ENCODE measurements around the gene CORT. TPM values are rescaled to one million over a fixed set of nuclear protein-coding genes. Genes with fewer than 3 reads are reported as not detected.
A peak's percentile ranks its signal among the peaks of the same experiment; 100 is the strongest.
"Not testable (repeated sequence)": the region's sequence is repeated elsewhere in the genome, so short reads cannot be mapped to it uniquely, and the experiment has no call there.

Gene CORT, protein sequence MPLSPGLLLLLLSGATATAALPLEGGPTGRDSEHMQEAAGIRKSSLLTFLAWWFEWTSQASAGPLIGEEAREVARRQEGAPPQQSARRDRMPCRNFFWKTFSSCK
- 0.98 TPM for total RNA-seq
- 1 to 10 TPM in 6 of 8 donors, under 1 TPM in 2; 0.55 to 1.4 (median 1.1) TPM for polyA plus RNA-seq (ENCODE audit: insufficient read depth in 1 of 8, insufficient read length in 8 of 8, low replicate concordance in 1 of 8)
- long read RNA-seq, donor 1 = 0 reads
- long read RNA-seq, donor 2 = 0 reads
- long read RNA-seq, donor 3 = 0 reads
- long read RNA-seq, donor 4, partial matches to known transcripts = 0 of 1 reads
- long read RNA-seq, donor 4, other reads (novel, unspliced or antisense) = 0 of 1 reads
- long read RNA-seq, donor 5, partial matches to known transcripts = 0 of 2 reads
- long read RNA-seq, donor 5, other reads (novel, unspliced or antisense) = 0 of 2 reads
- long read RNA-seq, donor 6, partial matches to known transcripts = 0 of 1 reads
- long read RNA-seq, donor 6, other reads (novel, unspliced or antisense) = 0 of 1 reads
- long read RNA-seq, donor 7, partial matches to known transcripts = 0 of 1 reads
- long read RNA-seq, donor 7, other reads (novel, unspliced or antisense) = 0 of 1 reads
- long read RNA-seq, donor 8, partial matches to known transcripts = 0 of 1 reads
- long read RNA-seq, donor 8, other reads (novel, unspliced or antisense) = 0 of 1 reads
- long read RNA-seq, donor 9, partial matches to known transcripts = 0 of 2 reads
- long read RNA-seq, donor 9, other reads (novel, unspliced or antisense) = 0 of 2 reads
- long read RNA-seq, donor 10, partial matches to known transcripts = 0 of 2 reads
- long read RNA-seq, donor 10, other reads (novel, unspliced or antisense) = 0 of 2 reads
- long read RNA-seq, donor 11, partial matches to known transcripts = 0 of 2 reads
- long read RNA-seq, donor 11, other reads (novel, unspliced or antisense) = 0 of 2 reads

DNA sequence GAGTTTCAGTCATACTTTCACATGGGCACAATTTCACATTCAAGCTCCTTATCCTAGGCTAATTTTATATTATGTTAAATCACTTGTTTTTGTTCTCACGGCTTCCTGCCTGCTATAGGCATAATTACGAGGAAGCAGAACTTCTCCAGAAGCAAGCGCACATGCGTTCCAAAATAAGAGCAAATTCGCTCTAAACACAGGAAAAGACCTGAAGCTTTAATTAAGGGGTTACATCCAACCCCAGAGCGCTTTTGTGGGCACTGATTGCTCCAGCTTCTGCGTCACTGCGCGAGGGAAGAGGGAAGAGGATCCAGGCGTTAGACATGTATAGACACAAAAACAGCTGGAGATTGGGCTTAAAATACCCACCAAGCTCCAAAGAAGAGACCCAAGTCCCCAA is at the start of gene CORT:
TSS of gene CORT (plus strand) at position 281 of the 400 bp plus-strand sequence. CDS start 193 bp downstream, outside the sequence.
- Histone ChIP-seq H3K36me3 (ENCODE audit: control insufficient read depth, insufficient read depth, low read length) (peaks cover 3% of the 10 kb centered on the region), H3K9me3 (replicated peaks; ENCODE audit: control insufficient read depth, low read depth, low read length) (no peaks in the 10 kb centered on the region), H3K4me3 (ENCODE audit: low read length) (no peak within 1 kb of the TSS), H3K27me3 (ENCODE audit: control insufficient read depth, insufficient read depth, low read length) (no peaks in the 10 kb centered on the region), H3K4me1 (ENCODE audit: control insufficient read depth, insufficient read depth, low read length) (peaks cover 8% of the 10 kb centered on the region), H3K27ac (ENCODE audit: low read length) (peak within 1 kb of the TSS; percentile 24)
- 70% methylated on average over 5 of the region's 10 CpGs for WGBS (ENCODE audit: insufficient coverage)
- DNase-seq = no peak

- Histone ChIP-seq H3K4me1 (ENCODE audit: control insufficient read depth, insufficient read depth, low read length) (peaks cover 17% of the 10 kb centered on the region), H3K36me3 (ENCODE audit: control insufficient read depth, insufficient read depth, low read length) (peaks cover 37% of the 10 kb centered on the region), H3K27ac (ENCODE audit: low read length) (no peak overlapping the region), H3K9me3 (replicated peaks; ENCODE audit: control insufficient read depth, low read depth, low read length) (no peaks in the 10 kb centered on the region), H3K4me3 (ENCODE audit: low read length) (no peak overlapping the region), H3K27me3 (ENCODE audit: control insufficient read depth, insufficient read depth, low read length) (no peaks in the 10 kb centered on the region)
- WGBS (ENCODE audit: insufficient coverage) = 57% methylated on average over 1 of the region's 1 CpG
- no peak for DNase-seq
Observed at GRCh38 chr1:10401281-10401680, 48.5 kb upstream of the CORT start.

DNA sequence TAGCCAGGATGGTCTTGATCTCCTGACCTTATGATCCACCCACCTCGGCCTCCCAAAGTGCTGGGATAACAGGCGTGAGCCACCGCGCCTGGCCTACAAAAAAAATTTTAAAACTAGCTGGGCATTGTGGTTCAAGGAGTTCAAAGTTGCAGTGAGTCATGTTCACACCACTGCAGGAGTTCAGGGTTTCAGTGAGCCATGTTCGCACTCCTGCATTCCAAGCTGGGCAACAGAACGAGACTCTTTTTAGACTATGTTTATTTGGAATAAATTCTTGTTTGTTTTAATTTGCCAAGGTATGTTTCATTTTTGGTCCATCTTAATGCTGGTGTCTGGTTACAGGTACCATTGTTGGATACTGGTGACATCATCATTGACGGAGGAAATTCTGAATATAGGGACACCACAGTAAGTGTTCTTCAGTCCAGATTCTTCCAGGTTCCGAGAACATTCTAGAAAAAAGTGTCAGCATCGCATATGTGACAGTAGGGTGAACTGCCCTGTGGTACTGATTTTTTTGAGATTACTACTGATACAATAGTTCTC is 47.0 kb upstream of the CORT start:
- H3K9me3 ChIP-seq (replicated peaks; ENCODE audit: control insufficient read depth, low read depth, low read length) = no peaks in the 10 kb centered on the region
- H3K27ac ChIP-seq (ENCODE audit: low read length) = no peak overlapping the region
- H3K36me3 ChIP-seq (ENCODE audit: control insufficient read depth, insufficient read depth, low read length) = peaks cover 52% of the 10 kb centered on the region
- no peak for DNase-seq
- H3K4me3 ChIP-seq (ENCODE audit: low read length) = no peak overlapping the region
- H3K27me3 ChIP-seq (ENCODE audit: control insufficient read depth, insufficient read depth, low read length) = no peaks in the 10 kb centered on the region
- 98% methylated on average over 5 of the region's 9 CpGs for WGBS (ENCODE audit: insufficient coverage)
- H3K4me1 ChIP-seq (ENCODE audit: control insufficient read depth, insufficient read depth, low read length) = peaks cover 17% of the 10 kb centered on the region

- DNase-seq = no peak
- WGBS (ENCODE audit: insufficient coverage) = 93% methylated on average over 2 of the region's 2 CpGs
- Histone ChIP-seq H3K4me1 (ENCODE audit: control insufficient read depth, insufficient read depth, low read length) (no peaks in the 10 kb centered on the region), H3K36me3 (ENCODE audit: control insufficient read depth, insufficient read depth, low read length) (peaks cover 87% of the 10 kb centered on the region), H3K27ac (ENCODE audit: low read length) (no peak overlapping the region), H3K4me3 (ENCODE audit: low read length) (no peak overlapping the region), H3K27me3 (ENCODE audit: control insufficient read depth, insufficient read depth, low read length) (no peaks in the 10 kb centered on the region), H3K9me3 (replicated peaks; ENCODE audit: control insufficient read depth, low read depth, low read length) (no peaks in the 10 kb centered on the region)
Observed at GRCh38 chr1:10407201-10407600, 42.6 kb upstream of the CORT start.

- 63% methylated on average over 3 of the region's 6 CpGs for WGBS (ENCODE audit: insufficient coverage)
- DNase-seq = peak; percentile 53
- Histone ChIP-seq H3K27ac (ENCODE audit: low read length) (no peak overlapping the region), H3K4me1 (ENCODE audit: control insufficient read depth, insufficient read depth, low read length) (no peaks in the 10 kb centered on the region), H3K9me3 (replicated peaks; ENCODE audit: control insufficient read depth, low read depth, low read length) (no peaks in the 10 kb centered on the region), H3K27me3 (ENCODE audit: control insufficient read depth, insufficient read depth, low read length) (no peaks in the 10 kb centered on the region), H3K4me3 (ENCODE audit: low read length) (no peak overlapping the region), H3K36me3 (ENCODE audit: control insufficient read depth, insufficient read depth, low read length) (peaks cover 83% of the 10 kb centered on the region)
Observed at GRCh38 chr1:10415211-10415930, 34.5 kb upstream of the CORT start.

DNA sequence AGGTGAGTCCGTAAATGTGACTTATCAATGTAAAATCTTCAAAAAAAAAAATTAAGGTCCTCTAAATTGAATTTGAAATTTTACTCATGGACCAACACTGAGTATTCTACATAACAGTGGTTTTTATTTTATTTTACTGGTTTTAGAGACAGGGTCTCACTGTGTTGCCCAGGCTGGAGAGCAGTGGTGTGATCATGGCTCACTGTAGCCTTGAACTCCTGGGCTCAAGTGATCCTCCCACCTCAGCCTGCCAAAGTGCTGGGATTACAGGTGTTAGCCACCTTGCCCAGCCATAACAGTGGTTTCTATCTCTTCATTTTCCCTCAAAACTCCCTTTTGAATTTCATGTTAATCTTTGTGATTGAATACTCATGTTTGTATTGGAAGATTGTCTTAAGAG is 33.9 kb upstream of the CORT start:
- H3K36me3 ChIP-seq (ENCODE audit: control insufficient read depth, insufficient read depth, low read length) = peaks cover 83% of the 10 kb centered on the region
- not testable (repeated sequence) for DNase-seq; H3K9me3 ChIP-seq (replicated peaks; ENCODE audit: control insufficient read depth, low read depth, low read length); H3K4me3 ChIP-seq (ENCODE audit: low read length); H3K27me3 ChIP-seq (ENCODE audit: control insufficient read depth, insufficient read depth, low read length); H3K27ac ChIP-seq (ENCODE audit: low read length); H3K4me1 ChIP-seq (ENCODE audit: control insufficient read depth, insufficient read depth, low read length)
- WGBS (ENCODE audit: insufficient coverage) = no CpG with 5 or more reads among the region's 1 CpG

- WGBS (ENCODE audit: insufficient coverage) = 90% methylated on average over 3 of the region's 8 CpGs
- peaks cover 65% of the 10 kb centered on the region for H3K36me3 ChIP-seq (ENCODE audit: control insufficient read depth, insufficient read depth, low read length)
- not testable (repeated sequence) for H3K27ac ChIP-seq (ENCODE audit: low read length); H3K4me1 ChIP-seq (ENCODE audit: control insufficient read depth, insufficient read depth, low read length); H3K9me3 ChIP-seq (replicated peaks; ENCODE audit: control insufficient read depth, low read depth, low read length); H3K27me3 ChIP-seq (ENCODE audit: control insufficient read depth, insufficient read depth, low read length); DNase-seq; H3K4me3 ChIP-seq (ENCODE audit: low read length)
Observed at GRCh38 chr1:10418741-10419140, 31.1 kb upstream of the CORT start.

DNA sequence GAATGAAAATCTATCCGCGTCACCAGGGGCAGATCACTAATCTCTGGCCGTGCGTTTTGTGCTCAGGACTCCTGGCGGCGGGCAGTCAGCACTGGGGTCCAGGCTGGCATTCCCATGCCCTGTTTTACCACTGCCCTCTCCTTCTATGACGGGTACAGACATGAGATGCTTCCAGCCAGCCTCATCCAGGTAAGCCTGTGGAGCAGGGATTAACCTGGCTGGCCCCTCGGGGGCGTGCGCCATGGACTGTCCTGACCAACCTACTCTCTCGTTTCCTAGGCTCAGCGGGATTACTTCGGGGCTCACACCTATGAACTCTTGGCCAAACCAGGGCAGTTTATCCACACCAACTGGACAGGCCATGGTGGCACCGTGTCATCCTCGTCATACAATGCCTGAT is 30.5 kb upstream of the CORT start:
- WGBS (ENCODE audit: insufficient coverage) = 86% methylated on average over 15 of the region's 15 CpGs
- Histone ChIP-seq H3K9me3 (replicated peaks; ENCODE audit: control insufficient read depth, low read depth, low read length) (no peaks in the 10 kb centered on the region), H3K27me3 (ENCODE audit: control insufficient read depth, insufficient read depth, low read length) (no peaks in the 10 kb centered on the region), H3K27ac (ENCODE audit: low read length) (no peak overlapping the region), H3K4me1 (ENCODE audit: control insufficient read depth, insufficient read depth, low read length) (peaks cover 7% of the 10 kb centered on the region), H3K36me3 (ENCODE audit: control insufficient read depth, insufficient read depth, low read length) (peaks cover 61% of the 10 kb centered on the region), H3K4me3 (ENCODE audit: low read length) (no peak overlapping the region)
- no peak for DNase-seq

GRCh38 chr1:10421637-10422036 is 28.2 kb upstream of the CORT start:
- Histone ChIP-seq H3K4me1 (ENCODE audit: control insufficient read depth, insufficient read depth, low read length) (peaks cover 10% of the 10 kb centered on the region), H3K4me3 (ENCODE audit: low read length) (no peak overlapping the region), H3K27me3 (ENCODE audit: control insufficient read depth, insufficient read depth, low read length) (no peaks in the 10 kb centered on the region), H3K9me3 (replicated peaks; ENCODE audit: control insufficient read depth, low read depth, low read length) (no peaks in the 10 kb centered on the region), H3K36me3 (ENCODE audit: control insufficient read depth, insufficient read depth, low read length) (peaks cover 43% of the 10 kb centered on the region), H3K27ac (ENCODE audit: low read length) (no peak overlapping the region)
- DNase-seq = no peak
- WGBS (ENCODE audit: insufficient coverage) = no CpG with 5 or more reads among the region's 5 CpGs

Measured in muscle of leg (tissue), 16 donors.